HL-60 (cell line): ENCODE data around the gene SGMS1.

ENCODE experiments used
- DNase-seq, 2 experiments: peaks; one replicate each; pipeline ENCODE4 v3.0.0-alpha.2; 2010 to 2020; ENCODE audit warnings: low read depth in 1 of 2, low spot score in 1 of 2
- H3K27ac ChIP-seq: fragments of 250-450 bp; sonication (Bioruptor Pico); replicated peaks from 2 replicates; pipeline ENCODE4 v1.5.1; 2020; ENCODE audit warnings: mild to moderate bottlenecking, moderate library complexity
- H3K27me3 ChIP-seq: fragments of 250-450 bp; sonication (Bioruptor Pico); 2 replicates; pipeline ENCODE4 v1.5.1; 2021; ENCODE audit warnings: mild to moderate bottlenecking, moderate library complexity; ENCODE audit not compliant: insufficient read depth, poor library complexity, severe bottlenecking
- H3K4me3 ChIP-seq: replicated peaks from 2 replicates; pipeline ENCODE4 v1.5.1; 2011; ENCODE audit warnings: mild to moderate bottlenecking, control low read depth, low read length; ENCODE audit not compliant: insufficient read depth
- CTCF ChIP-seq: IDR thresholded peaks from one replicate; pipeline ENCODE4 v1.5.1; 2011; ENCODE audit warnings: low read length, control low read depth, inconsistent platforms; ENCODE audit not compliant: insufficient read depth
- GABPA ChIP-seq: IDR thresholded peaks from 2 replicates; pipeline ENCODE4 v1.6.1; 2012; ENCODE audit warnings: low read depth
- POLR2AphosphoS5 ChIP-seq: IDR thresholded peaks from 2 replicates; pipeline ENCODE4 v1.6.1; 2012; ENCODE audit warnings: low read depth
- REST ChIP-seq: IDR thresholded peaks from 2 replicates; pipeline ENCODE4 v1.6.1; 2012; ENCODE audit warnings: low read depth; ENCODE audit not compliant: insufficient replicate concordance
- SPI1 ChIP-seq: IDR thresholded peaks from 2 replicates; pipeline ENCODE4 v1.6.1; 2012; ENCODE audit warnings: low read depth, mild to moderate bottlenecking, borderline replicate concordance

The SGMS1 gene

GRCh38 chr10:50560370-50560769 is 63.4 kb downstream of the SGMS1 start:
- TF ChIP-seq CTCF (no peak), SPI1 (no peak), GABPA (no peak), REST (no peak), POLR2AphosphoS5 (no peak)
- Histone ChIP-seq H3K4me3 (no peak overlapping the region), H3K27me3 (no peaks in the 10 kb centered on the region), H3K27ac (no peak overlapping the region)
- DNase-seq = no peak

- H3K4me3 ChIP-seq = no peak overlapping the region
- no peak for TF ChIP-seq GABPA
- no peak for TF ChIP-seq REST
- TF ChIP-seq SPI1 = no peak
- no peak for TF ChIP-seq CTCF
- TF ChIP-seq POLR2AphosphoS5 = no peak
- H3K27me3 ChIP-seq = no peaks in the 10 kb centered on the region
- DNase-seq = no peak
- no peak overlapping the region for H3K27ac ChIP-seq
Measured at GRCh38 chr10:50558371-50558770, 65.4 kb downstream of the SGMS1 start.

GRCh38 chr10:50557130-50557682 is 66.5 kb downstream of the SGMS1 start:
- DNase-seq = no peak
- no peaks in the 10 kb centered on the region for H3K27me3 ChIP-seq
- no peak overlapping the region for H3K4me3 ChIP-seq
- H3K27ac ChIP-seq = no peak overlapping the region
- no peak for TF ChIP-seq REST
- TF ChIP-seq GABPA = no peak
- TF ChIP-seq SPI1 = no peak
